ENCODE results near the gene EID3.

Gene EID3

DNA sequence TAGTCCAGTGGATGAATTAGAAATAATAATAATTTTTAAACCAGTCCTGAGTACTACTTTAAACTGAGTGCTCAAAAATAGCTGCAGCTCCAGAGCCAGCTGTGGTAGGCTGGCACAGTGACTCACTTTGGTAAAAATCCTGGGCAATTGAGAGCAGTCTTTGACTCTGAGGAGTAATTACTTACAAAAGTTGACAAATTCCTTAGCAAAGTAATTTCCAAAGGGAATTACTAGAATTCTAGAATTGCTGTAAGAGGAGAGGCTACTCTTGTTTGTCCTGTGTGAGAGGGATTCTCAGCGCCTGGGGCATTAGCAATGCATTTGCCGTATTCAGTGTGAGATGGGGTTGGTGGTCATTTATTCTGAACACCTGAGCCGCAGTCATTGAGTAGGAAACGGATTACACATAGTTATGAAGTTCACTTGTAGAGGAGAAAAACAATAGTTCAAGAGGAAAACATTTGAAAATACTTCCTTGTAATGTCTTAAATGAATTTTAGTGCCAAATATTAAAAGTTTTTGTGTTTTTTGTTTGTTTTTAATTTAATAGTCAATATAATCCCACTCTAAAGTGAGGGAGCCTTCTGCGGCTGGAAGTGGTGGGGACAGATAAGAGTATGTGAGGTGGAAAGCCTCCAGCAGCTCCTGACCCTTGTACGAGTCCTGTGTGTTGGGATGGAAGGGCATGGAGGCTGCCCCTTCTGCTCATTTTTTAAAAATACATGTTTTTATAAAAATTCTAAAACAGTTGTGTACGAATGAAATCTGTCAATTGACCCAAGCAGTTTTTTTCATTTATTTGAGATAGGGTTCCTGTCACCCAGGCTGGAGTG lies 41.9 kb downstream of the EID3 start:
- no peak for DNase-seq (ENCODE audit: low spot score)
- CTCF ChIA-PET, result interaction anchor here (0.7 kb wide), 1 partner anchor 36 kb away, joined by 3 read pairs; no protein-coding TSS in a partner anchor
- POLR2A ChIA-PET (ENCODE audit: low non-redundant PET), result no interaction called here
- TF ChIP-seq, protein P1, sequence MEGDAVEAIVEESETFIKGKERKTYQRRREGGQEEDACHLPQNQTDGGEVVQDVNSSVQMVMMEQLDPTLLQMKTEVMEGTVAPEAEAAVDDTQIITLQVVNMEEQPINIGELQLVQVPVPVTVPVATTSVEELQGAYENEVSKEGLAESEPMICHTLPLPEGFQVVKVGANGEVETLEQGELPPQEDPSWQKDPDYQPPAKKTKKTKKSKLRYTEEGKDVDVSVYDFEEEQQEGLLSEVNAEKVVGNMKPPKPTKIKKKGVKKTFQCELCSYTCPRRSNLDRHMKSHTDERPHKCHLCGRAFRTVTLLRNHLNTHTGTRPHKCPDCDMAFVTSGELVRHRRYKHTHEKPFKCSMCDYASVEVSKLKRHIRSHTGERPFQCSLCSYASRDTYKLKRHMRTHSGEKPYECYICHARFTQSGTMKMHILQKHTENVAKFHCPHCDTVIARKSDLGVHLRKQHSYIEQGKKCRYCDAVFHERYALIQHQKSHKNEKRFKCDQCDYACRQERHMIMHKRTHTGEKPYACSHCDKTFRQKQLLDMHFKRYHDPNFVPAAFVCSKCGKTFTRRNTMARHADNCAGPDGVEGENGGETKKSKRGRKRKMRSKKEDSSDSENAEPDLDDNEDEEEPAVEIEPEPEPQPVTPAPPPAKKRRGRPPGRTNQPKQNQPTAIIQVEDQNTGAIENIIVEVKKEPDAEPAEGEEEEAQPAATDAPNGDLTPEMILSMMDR (conservative IDR thresholded peaks at IDR 0.05; ENCODE audit: low read depth), result no peak
- no peak overlapping the region for H3K27ac ChIP-seq

DNA sequence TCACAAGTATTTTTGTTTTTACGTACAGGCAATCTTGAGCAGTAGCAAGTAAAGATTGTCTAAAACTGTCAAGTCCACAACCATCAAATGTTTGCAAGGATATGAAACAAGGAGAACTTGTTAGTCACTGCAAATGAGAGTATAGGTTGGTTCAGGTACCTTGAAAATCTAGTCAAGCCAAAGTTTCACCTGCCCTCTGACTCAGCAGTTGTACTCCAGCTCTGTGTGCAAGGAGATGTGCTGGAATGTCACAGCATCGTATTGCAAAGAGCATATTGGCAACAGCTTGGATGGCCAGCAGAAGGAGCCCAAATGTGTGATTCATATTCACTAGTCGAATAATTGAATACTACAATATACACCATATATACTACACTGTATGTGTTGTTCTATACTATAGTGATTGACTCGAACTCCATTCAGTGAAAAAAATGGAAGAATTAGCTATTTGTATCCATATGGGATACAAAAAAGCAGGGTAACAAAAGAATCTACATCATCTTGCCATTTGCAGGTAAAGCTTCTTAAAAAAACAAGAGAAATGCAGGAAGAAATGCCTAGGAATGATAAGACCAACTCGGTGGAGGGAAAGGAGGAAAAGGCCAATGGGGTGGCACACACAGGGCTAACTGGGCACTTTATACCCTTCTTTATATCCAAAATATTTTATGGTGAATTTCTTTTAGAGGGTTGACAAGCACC lies 44.0 kb downstream of the EID3 start:
- TF ChIP-seq, protein P1 (conservative IDR thresholded peaks at IDR 0.05; ENCODE audit: low read depth), result no peak
- CTCF ChIA-PET, result interaction anchor here (1.0 kb wide), 1 partner anchor 706 kb away, joined by 3 read pairs; no protein-coding TSS in a partner anchor
- POLR2A ChIA-PET (ENCODE audit: low non-redundant PET), result no interaction called here
- no peak for DNase-seq (ENCODE audit: low spot score)
- no peak overlapping the region for H3K27ac ChIP-seq

DNA sequence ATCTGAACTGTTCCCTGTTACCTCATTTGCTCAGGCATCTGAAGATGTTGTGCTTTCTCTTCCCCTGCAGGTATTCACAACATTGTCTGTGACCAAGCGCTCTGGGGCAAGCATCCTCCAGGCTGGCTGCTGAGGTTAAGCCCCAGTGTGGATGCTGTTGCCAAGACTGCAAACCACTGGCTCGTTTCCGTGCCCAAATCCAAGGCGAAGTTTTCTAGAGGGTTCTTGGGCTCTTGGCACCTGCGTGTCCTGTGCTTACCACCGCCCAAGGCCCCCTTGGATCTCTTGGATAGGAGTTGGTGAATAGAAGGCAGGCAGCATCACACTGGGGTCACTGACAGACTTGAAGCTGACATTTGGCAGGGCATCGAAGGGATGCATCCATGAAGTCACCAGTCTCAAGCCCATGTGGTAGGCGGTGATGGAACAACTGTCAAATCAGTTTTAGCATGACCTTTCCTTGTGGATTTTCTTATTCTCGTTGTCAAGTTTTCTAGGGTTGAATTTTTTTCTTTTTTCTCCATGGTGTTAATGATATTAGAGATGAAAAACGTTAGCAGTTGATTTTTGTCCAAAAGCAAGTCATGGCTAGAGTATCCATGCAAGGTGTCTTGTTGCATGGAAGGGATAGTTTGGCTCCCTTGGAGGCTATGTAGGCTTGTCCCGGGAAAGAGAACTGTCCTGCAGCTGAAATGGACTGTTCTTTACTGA lies 44.9 kb downstream of the EID3 start:
- CTCF ChIA-PET, result no interaction called here
- POLR2A ChIA-PET (ENCODE audit: low non-redundant PET), result no interaction called here

DNA sequence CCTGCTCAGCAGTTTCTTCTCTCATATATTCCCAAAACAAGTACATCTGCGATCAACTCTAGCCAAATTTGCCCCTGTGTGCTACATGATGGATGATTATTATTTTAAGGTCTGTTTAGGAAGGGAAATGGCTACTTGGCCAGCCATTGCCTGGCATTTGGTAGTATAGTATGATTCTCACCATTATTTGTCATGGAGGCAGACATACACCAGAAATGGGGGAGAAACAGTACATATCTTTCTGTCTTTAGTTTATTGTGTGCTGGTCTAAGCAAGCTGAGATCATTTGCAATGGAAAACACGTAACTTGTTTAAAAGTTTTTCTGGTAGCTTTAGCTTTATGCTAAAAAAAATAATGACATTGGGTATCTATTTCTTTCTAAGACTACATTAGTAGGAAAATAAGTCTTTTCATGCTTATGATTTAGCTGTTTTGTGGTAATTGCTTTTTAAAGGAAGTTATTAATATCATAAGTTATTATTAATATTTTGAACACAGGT lies 45.5 kb downstream of the EID3 start:
- H3K27ac ChIP-seq, result no peak overlapping the region
- no peak for DNase-seq (ENCODE audit: low spot score)
- CTCF ChIA-PET, result no interaction called here
- TF ChIP-seq, protein P1 (conservative IDR thresholded peaks at IDR 0.05; ENCODE audit: low read depth), result no peak
- POLR2A ChIA-PET (ENCODE audit: low non-redundant PET), result no interaction called here

More for the DNA sequence above, 44.9 kb downstream of the EID3 start:
- TF ChIP-seq, protein P1 (conservative IDR thresholded peaks at IDR 0.05; ENCODE audit: low read depth), result no peak
- DNase-seq (ENCODE audit: low spot score), result no peak
- H3K27ac ChIP-seq, result no peak overlapping the region

DNA sequence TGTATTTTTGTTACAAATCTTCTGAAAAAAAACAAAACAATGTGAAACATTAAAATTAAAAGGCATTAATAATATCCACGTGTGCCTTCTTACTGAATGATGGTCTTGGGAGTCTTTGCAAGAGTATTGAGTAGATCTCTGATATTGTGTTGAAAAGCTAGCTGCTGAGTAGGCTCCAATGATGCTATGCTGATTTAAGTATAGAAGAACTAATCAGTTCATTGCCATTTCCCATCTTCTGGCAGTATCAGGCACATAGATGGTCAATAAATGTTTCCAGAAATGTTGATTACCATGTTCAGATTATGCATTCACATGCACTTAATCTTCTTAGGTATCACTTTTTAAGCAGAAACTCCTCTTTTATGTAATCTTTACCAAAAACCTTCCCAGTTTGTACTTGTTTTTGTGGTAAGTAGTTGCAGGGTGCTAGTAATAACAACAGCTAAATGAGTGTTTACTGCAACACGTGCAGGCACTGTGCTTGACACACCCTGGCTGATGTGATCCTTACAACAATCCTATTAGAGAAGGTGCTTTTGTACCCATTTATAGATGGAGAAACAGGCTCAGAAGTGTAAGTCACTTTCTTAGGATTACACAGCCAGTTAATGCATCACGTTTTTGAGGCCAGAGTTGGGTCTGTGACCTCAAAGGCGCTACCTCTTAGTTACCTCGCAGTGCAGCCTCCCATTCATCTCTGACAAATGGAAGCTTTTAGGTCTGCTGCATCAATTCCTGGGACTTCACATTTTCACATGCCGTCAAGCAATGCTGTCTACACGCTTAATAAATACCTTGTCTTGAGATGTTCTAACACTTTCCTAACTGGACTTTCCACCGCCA lies 46.9 kb downstream of the EID3 start:
- CTCF ChIA-PET, result interaction anchor here (0.5 to 0.6 kb wide), 2 partner anchors 150 to 534 kb away, joined by 3 to 4 read pairs; no protein-coding TSS in a partner anchor
- POLR2A ChIA-PET (ENCODE audit: low non-redundant PET), result no interaction called here
- no peak overlapping the region for H3K27ac ChIP-seq
- TF ChIP-seq, protein P1 (conservative IDR thresholded peaks at IDR 0.05; ENCODE audit: low read depth), result no peak
- DNase-seq (ENCODE audit: low spot score), result no peak

Measured in RWPE1 (cell line).